Dermis microvascular lymphatic vessel endothelial cell (primary cell): Measurements from ENCODE around the gene ZNF554. TPM values are rescaled to one million over a fixed set of nuclear protein-coding genes. Genes with fewer than 3 reads are reported as not detected.
"Not testable (repeated sequence)": the region's sequence is repeated elsewhere in the genome, so short reads cannot be mapped to it uniquely, and the experiment has no call there.

Source experiments
- DNase-seq, 2 donors: peaks; one replicate each; pipeline versions ENCODE4 v3.0.0 to v3.0.0-alpha.2; 2010; ENCODE audit warnings: low read depth in 2 of 2
- total RNA-seq: library from RNA; depleted of rRNA; stranded (reverse); fragments of >200 nt; gene quantifications from 2 replicates; pipeline ENCODE4 v1.2.1, GENCODE V29; 2014

ZNF554 gene
- total RNA-seq, 1 donor from 2014 or later, result 2.1 TPM

DNA sequence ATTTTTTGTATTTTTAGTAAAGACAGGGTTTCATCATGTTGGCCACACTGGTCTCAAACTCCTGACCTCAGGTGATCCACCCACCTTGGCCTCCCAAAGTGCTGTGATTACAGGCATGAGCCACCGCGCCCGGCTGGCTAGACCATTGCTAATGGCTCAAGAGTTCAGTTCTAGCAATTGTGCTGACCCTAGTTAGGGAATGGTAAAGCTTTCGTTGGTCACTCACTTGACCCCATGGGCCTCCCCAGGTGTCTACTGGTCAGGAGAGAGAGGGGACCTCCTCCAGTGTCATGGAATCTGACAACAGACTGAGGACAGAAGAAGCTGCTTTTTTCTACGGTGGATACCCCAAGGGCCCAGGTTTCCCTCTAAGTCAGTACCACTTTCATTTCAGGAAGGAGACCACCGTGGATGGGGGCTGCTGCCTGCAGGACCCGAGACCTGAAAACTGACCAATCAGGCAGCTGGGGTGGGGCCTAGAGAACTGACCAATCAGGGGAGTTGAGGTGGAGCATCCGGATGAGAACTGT lies 46.9 kb downstream of the ZNF554 start:
- no peak for DNase-seq

DNA sequence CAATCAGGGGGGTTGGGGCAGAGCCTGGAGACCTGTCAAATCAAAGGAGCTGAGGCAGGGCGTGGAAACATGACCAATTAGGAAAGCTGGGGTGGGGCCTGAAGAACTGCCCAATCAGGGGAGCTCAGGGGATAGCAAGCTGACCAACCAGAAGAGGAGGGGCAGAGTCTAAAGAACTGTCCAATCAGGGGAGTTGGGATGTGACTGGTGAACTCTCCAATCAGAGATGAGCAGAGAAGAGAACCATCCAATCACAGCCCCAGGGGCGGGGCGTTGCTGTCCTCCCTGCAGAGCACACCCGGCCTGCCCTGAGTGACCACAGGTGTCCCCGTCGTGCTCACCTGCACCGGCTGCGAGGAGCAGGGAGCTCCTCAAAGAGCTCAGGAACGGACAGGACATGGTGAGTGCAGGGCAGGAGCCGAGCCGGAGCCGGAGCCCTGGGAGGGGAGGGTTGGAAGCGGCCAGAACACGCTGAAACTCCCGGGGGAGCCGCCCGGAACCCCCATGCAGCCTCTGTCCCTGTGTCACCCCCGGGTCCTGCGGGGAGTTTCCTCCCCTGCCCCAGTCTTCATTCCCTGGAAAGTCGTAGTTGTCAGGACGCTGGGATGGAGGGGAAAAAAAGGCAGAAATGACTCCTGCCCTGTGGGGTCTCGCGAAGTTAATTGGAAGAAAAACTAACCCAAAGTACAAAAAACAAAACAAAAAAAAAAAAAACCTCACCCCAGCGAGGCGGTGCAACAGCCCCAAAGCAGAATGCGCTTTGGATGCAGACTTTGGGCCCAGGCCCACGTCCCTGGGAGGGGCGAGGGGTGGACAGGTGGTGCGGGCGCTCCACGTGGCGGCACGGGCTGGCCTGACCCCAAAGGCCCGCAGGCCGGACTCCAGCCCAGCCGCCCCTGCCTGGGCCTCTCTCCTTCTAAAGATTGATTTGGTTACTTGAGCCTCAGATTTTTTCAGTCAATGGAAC lies 47.6 kb downstream of the ZNF554 start, which contains the start of gene ZNF556:
TSS of gene ZNF556 (plus strand) at position 311 of the 967 bp plus-strand sequence. CDS start at position 398, 87 bp downstream.
- DNase-seq, result no peak

DNA sequence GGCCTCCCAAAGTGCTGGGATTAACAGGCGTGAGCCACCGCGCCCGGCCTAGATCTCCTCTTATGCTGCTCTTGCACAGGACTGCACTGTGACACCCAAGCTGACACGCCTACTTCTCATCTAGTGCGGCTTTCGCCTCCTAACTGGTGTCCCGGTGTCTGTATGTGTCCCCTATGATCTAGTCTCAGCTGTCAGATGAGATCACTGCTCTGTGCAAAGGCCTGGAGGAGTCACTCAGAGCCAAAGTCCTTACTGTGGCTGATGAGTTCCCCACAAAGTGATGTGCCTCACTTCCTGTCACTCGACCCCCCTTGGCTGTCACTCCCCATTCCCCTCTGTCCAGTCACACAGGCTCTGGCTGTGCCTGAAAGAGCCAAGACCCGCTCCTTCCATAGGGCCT lies 50.0 kb downstream of the ZNF554 start:
- DNase-seq, result no peak

DNA sequence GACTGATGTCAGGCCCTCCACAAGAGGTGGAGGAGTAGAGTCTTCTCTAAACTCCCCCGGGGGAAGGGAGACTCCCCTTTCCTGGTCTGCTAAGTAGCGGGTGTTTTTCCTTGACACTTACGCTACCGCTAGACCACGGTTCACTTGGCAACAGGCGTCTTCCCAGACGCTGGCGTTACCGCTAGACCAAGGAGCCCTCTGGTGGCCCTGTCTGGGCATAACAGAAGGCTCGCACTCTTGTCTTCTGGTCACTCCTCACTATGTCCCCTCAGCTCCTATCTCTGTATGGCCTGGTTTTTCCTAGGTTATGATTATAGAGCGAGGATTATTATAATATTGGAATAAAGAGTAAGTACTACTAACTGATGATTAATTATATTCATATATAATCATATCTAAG lies 52.5 kb downstream of the ZNF554 start:
- DNase-seq, result not testable (repeated sequence)

DNA sequence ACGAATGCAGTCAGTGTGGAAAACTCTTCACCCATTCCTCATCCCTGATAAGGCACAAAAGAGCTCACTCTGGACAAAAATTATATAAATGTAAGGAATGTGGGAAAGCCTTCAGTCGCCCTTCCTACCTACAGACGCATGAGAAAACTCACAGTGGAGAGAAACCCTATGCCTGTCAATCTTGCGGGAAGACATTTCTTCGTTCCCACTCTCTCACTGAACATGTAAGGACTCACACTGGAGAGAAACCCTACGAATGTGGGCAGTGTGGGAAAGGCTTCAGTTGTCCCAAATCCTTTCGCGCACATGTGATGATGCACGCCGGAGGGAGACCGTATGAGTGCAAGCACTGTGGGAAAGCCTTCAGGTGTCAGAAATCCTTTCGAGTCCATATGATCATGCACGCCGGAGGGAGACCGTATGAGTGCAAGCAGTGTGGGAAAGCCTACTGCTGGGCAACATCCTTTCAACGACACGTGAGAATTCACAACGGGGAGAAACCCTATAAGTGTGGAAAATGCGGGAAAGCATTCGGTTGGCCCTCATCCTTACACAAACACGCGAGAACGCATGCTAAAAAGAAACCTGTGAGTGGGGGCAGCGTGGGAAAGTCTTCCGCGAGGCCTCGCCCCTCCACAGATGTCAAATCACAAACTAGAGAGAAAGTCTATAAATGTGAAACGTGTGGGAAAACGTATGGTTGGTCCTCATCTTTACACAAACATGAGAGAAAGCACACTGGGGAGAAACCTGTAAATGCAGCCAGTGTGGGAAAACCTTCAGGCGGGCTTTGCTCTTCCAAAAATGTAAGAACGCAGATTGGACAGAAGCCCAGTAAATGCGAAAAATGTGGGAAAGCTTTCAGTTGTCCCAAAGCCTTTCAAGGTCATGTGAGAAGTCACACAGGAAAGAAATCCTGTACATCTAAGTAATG lies 58.0 kb downstream of the ZNF554 start:
- no peak for DNase-seq

DNA sequence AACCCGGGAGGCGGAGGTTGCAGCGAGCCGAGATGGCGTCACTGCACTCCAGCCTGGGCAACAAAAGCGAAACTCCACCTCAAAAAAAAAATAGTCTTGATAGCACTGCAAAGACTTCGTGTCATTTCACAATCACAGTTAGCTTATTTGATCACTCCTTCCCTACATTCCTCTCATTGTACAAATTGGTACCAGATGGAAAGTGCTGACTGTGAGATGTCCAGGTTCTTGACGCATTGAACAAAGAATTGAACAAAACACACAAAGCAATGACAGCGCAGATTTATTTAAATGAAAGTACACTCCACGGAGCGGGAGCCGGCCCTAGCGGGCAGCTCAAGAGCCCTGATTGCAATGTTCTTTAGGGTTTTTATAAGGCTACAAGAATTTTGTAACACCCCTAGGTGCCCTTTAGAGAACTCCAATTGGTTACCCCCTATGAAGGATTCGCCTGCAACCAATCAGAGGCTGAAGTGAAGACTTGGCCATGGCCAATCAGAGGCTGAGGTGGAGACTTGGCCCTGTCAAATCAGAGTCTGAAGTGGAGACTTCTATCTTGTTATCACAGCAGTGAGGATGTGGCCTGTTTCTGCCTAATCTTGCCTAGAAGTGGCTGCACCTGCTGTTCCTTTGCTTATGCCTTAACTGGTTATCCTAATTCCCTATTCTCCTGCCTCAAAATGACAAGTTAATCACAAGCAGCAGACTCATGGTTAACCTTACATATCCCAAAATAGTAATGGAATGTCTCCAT lies 64.2 kb downstream of the ZNF554 start:
- no peak for DNase-seq

DNA sequence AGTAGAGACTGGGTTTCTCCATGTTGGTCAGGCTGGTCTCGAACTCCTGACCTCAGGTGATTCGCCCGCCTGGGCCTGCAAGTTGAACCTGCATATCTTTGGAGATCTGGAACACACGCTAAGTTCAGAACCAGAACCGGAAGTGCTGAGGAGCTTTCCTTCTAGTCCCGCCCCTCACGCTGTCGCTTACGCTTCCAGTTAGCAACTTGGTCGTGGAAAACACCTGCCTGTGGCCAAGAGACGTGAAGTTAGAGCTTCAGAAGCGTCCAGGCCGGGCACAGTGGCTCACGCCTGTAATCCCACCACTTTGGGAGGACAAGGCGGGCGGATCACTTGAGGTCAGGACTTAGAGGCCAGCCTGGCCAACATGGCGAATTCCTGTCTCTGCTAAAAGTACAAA lies 66.1 kb downstream of the ZNF554 start:
- no peak for DNase-seq

Other genes with a start within 250 kb of the ZNF554 start
- 0.64 and 1.1 TPM in 2 replicates for gene GNG7, start 117.2 kb upstream of the ZNF554 start, total RNA-seq
- gene DIRAS1, start 98.5 kb upstream of the ZNF554 start, total RNA-seq, result 0.13 TPM in 2 replicates
- 14.2 and 21.7 TPM in 2 replicates for gene SLC39A3, start 79.9 kb upstream of the ZNF554 start, total RNA-seq
- gene SGTA, start 36.6 kb upstream of the ZNF554 start, total RNA-seq, result 31.6 and 42.2 TPM in 2 replicates
- 60.2 and 64.6 TPM in 2 replicates for gene THOP1, start 34.4 kb upstream of the ZNF554 start, total RNA-seq
- gene ZNF555, start 21.6 kb downstream of the ZNF554 start, total RNA-seq, result 3.1 and 4.4 TPM in 2 replicates
- gene ZNF556, start 47.5 kb downstream of the ZNF554 start, total RNA-seq, result not detected in 2 replicates
- gene ZNF57, start 81.1 kb downstream of the ZNF554 start, total RNA-seq, result 3.2 and 3.7 TPM in 2 replicates
- 3.7 and 4.4 TPM in 2 replicates for gene ZNF77, start 125.1 kb downstream of the ZNF554 start, total RNA-seq
- 0.90 and 2.8 TPM in 2 replicates for gene TLE6, start 157.7 kb downstream of the ZNF554 start, total RNA-seq
- gene TLE2, start 209.4 kb downstream of the ZNF554 start, total RNA-seq, result 2.7 and 24.9 TPM in 2 replicates
- 88.1 and 130 TPM in 2 replicates for gene TLE5, start 242.6 kb downstream of the ZNF554 start, total RNA-seq